Fibroblast of gingiva (primary cell): ENCODE results near the gene MICA.
"Not testable (repeated sequence)": the region's sequence is repeated elsewhere in the genome, so short reads cannot be mapped to it uniquely, and the experiment has no call there.

Source experiments
- DNase-seq: peaks from one replicate; pipeline ENCODE4 v3.0.0-alpha.2; 2011; ENCODE audit warnings: low read depth

The MICA gene

GRCh38 chr6:31414148-31414770, 10.9 kb downstream of the MICA start:
- not testable (repeated sequence) for DNase-seq

- no peak for DNase-seq
Measured at GRCh38 chr6:31414771-31415265, 11.4 kb downstream of the MICA start.

- no peak for DNase-seq
Measured at GRCh38 chr6:31416394-31417014, 13.1 kb downstream of the MICA start.

DNA sequence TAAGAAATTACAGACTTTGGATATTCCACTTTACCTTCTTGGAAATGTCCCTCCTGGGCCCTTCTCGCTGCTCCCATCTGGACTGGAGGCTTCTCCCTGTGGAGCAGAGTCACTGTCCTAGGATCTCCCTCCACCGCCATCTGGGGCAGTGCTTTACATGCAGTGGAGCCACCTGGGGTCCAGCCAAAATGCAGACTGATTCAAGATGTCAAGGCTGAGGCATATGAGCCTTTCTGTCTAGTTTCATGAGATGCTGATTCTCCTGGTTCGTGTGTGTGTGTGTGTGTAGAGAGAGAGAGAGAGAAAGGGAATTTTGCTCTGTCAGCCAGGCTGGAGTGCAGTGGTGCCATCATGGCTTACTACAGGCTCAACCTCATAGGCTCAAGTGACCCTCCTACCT, 14.9 kb downstream of the MICA start:
- no peak for DNase-seq

GRCh38 chr6:31419842-31420241, 16.4 kb downstream of the MICA start:
- peak; percentile 21 for DNase-seq

DNA sequence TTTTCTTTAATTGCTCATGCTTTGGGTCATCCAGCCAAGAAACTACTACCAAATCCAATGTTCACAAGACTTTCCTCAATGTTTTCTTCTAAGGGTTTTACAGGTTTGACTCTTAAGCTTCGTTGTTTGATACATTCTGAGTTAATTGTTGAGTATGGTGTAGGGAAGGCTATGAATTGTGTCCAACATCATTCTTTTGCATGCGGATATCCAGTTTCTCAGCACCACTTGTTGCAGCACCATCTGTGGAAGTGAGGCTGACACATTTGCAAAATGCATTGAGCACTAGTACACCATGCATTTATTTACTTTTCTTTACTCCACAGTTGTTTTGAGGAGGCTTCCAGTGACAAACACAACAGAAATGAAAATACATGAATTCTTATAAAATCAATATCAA, 17.2 kb downstream of the MICA start:
- DNase-seq, result no peak

- DNase-seq, result no peak
Measured at GRCh38 chr6:31422587-31422986, 19.2 kb downstream of the MICA start.

DNA sequence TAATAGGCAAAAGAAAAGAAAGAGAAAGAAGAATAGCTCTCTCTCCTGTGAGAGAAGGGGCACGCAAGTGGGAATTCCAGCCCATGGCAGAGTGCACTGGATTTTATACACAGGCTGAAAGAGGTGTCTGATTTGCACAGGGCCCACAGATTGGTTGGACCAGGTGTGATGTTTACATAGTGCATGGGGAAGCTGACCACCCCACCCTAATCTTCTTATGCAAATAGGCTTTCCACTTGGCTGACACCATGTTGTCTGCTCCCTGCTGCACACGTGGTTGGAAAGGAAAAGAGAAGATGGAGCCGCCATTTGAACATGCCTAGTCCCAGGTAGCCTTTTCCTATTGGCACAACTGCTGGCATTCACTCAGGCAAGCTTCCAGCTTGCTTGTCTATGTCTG, 20.2 kb downstream of the MICA start:
- no peak for DNase-seq

DNA sequence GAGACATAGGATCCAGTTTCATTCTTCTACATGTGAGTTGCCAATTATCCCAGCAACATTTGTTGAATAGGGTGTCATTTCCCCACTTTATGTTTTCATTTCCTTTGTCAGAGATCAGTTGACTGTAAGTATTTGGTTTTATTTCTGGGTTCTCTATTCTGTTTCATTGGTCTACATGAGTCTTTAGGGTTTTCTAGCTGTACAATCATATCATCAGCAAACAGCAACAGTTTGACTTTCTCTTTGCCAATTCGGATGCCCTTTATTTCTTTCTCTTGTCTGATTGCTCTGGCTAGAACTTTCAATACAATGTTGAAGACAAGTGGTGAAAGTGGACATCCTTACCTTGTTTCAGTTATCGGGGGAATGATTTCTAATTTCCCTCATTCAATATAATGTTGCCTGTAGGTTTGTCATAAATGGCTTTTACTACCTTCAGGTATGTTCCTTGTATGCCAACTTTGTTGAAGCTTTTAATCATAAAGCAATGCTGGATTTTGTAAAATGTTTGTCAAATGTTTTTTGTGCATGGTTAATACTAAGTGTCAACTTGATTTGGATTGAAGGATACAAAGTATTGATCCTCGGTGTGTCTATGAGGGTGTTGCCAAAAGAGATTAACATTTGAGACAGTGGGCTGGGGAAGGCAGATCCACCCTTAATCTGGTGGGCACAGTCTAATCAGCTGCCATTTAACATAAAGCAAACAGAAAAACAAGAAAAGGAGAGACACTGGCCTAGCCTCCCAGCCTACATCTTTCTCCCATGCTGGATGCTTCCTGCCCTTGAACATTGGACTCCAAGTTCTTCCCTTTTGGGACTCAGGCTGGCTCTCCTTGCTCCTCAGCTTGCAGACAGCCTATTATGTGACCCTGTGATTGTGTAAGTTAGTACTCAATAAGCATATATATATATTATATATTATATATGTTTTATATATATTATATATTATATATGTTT, 23.3 kb downstream of the MICA start:
- no peak for DNase-seq

DNA sequence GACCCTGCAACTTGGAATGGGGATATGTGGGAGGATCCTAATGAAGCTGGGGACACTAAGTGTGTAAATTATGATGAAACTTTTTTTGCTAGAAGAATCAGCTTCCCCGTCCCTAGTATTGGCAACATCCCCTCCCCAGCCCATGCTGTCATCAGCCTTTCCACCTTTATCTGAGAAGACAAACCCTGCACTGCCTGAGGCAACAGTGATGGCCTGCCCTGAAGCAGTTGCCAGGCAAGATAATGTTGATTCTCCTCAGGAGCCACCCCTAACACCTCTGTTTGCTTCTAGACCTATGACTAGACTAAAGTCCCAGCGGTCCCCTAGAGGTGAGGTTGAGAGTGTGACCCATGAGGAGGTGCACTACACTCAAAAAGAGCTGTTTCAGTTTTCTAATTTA, 27.1 kb downstream of the MICA start:
- DNase-seq, result no peak

DNA sequence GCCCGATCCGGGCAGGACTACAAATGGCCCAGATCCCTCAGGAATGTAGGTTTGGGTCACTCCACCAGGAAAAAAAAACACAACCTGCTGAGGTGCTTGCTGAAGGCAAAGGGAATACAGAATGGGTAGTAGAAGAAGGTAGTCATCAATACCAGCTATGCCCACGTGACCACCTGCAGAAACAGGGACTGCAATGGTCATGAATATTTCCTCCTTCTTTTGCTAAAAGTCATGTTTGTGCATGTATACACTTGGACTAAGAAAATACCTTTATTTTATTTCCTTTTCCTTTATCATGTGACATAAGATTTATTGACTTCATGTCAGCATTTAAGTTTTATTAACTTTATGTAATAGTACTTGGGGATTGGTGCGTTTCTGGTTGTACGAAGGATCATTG, 31.7 kb downstream of the MICA start:
- not testable (repeated sequence) for DNase-seq

- no peak for DNase-seq
Measured at GRCh38 chr6:31438222-31438621, 34.8 kb downstream of the MICA start.

- no peak for DNase-seq
Measured at GRCh38 chr6:31438677-31439076, 35.3 kb downstream of the MICA start.

DNA sequence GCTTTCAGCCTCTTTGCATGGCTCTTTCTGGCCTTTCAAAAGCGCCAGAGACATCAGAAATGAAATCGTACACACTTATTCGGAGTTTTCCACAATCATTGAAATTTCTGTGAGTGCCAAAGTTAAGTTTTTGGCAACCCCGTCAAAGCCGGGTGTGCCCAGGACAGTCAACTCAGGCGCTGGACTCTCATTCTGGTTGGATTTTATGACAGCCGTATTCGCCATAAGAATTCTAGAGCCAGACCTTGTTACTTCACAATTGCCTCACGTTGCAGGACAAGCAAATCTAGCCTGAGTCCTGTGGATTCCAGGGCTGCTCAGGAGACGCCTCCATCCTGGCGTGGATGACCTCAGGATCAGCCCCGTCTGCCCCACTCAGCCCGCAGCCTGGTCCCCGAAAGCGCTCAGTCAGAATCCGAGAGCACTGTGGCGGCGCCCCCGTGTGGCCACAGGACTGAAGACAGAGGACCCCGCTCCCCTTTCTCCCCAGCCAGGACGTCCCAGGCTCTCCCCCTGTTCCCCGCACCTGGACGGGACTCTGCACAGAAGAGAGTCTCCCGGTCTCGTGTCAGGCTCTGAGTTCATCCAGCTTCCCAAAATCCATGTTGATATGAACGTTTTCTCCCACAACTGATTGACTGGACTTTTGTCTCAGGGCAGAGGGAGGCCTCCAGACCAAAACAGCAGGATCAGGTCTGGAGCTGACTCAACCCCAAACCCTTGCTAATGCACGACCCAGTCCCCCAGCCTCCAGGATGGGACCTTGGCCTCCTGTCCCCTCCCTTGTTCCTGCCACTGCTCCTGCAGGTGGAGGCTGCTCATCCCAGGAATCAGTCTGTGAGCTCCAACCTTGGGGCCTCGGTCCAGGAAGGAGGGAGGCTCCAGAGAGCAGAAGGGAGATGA, 38.2 kb downstream of the MICA start:
- peak; percentile 52 for DNase-seq

GRCh38 chr6:31446481-31446880, 43.1 kb downstream of the MICA start:
- peak; percentile 64 for DNase-seq

- not testable (repeated sequence) for DNase-seq
Measured at GRCh38 chr6:31446999-31447789, 43.8 kb downstream of the MICA start.

DNA sequence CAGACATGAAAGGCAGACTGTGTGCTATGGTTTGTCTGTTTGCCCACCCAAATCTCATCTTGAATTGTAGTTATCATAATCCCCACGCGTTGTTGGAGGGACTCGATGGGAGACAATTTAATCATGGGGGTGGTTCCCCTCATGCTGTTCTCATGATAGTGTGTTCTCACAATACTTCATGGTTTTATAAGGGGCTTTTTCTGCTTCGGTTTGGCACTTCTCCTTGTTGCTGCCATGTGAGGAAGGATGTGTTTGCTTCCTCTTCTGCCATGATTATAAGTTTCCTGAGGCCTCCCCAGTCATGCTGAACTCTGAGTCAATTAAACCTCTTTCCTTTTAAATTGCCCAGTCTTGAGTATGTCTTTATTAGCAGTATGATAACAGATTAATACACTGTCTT, 47.4 kb downstream of the MICA start:
- no peak for DNase-seq

DNA sequence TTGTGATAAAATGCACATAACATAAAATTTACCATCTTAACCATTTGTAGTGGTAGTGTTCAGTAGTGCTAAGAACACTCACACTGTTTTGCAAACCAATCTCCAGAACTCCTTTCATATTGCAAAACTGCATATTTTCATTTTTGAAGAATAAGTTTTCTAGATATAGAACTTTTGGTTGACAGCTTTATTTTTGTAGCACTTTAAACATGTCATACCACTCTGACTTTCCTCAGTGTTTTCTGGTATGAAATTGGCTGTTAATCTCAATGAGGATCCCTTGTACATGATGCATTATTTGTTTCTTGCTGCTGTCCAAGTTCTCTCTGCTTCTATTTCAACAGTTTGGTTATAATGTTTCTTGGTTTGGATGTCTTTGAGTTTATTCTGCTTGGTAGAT, 49.5 kb downstream of the MICA start:
- DNase-seq, result no peak

- DNase-seq, result peak; percentile 11
Measured at GRCh38 chr6:31453259-31453658, 49.9 kb downstream of the MICA start.

- not testable (repeated sequence) for DNase-seq
Measured at GRCh38 chr6:31459864-31460263, 56.5 kb downstream of the MICA start.
